Vagina (tissue), 2 donors: Measurements from ENCODE around the gene TNNC1. TPM values are rescaled to one million over a fixed set of nuclear protein-coding genes. Genes with fewer than 3 reads are reported as not detected.

Source experiments
- DNase-seq, 2 donors: peaks; one replicate each; pipeline ENCODE4 v3.0.0-alpha.2; 2017; ENCODE audit errors: extremely low spot score in 2 of 2
- H3K27ac ChIP-seq: fragments of 200-600 bp; sonication (generic); one replicate; pipeline ENCODE4 v1.5.1; 2019
- H3K27me3 ChIP-seq: fragments of 200-600 bp; sonication (generic); one replicate; pipeline ENCODE4 v1.5.1; 2019
- H3K36me3 ChIP-seq, 2 donors: fragments of 200-600 bp; sonication (generic); one replicate each; pipeline ENCODE4 v1.5.1; 2017 to 2019
- H3K4me1 ChIP-seq: fragments of 200-600 bp; sonication (generic); one replicate; pipeline ENCODE4 v1.5.1; 2019
- H3K4me3 ChIP-seq, 2 donors: fragments of 200-600 bp; sonication (generic); 1 replicate in 1 of 2; 2 replicates in 1 of 2; pipeline ENCODE4 v1.5.1; 2016 to 2019
- H3K9me3 ChIP-seq: fragments of 200-600 bp; sonication (generic); one replicate; pipeline ENCODE4 v1.5.1; 2019
- POLR2A ChIP-seq, 2 donors: fragments of 450-650 bp; IDR thresholded peaks; one replicate each; pipeline ENCODE4 v1.6.1; 2017; ENCODE audit warnings: antibody characterized with exemption in 2 of 2, mild to moderate bottlenecking in 2 of 2, moderate library complexity in 2 of 2
- POLR2AphosphoS5 ChIP-seq, 2 donors: sonication (generic); formaldehyde crosslinking; IDR thresholded peaks; one replicate each; pipeline ENCODE4 v1.9.0; 2017; ENCODE audit warnings: antibody characterized with exemption in 2 of 2, mild to moderate bottlenecking in 2 of 2, low read depth in 1 of 2; ENCODE audit not compliant: insufficient read depth in 1 of 2
- intact Hi-C: fragments of 100-400 bp; cut with DNase I; formaldehyde crosslinking; loops from one replicate; pipeline ENCODE4 v1.15.1; 2023
- total RNA-seq: library from RNA; depleted of rRNA; stranded (reverse); fragments of >200 nt; gene quantifications from one replicate; pipeline ENCODE4 v1.2.3, GENCODE V29; 2016
- TF ChIP-seq, protein P1 (sequence below), 3 experiments: fragments of 450-650 bp in 2 of 3; fragments of 200-600 bp in 1 of 3; sonication (generic) in 1 of 3; IDR thresholded peaks; one replicate each; pipeline ENCODE4 v1.5.1; 2017 to 2019; ENCODE audit warnings: antibody characterized with exemption in 3 of 3, mild to moderate bottlenecking in 2 of 3, moderate library complexity in 2 of 3

Gene TNNC1
- total RNA-seq, 1 donor from 2014 or later, result 1.7 TPM

DNA sequence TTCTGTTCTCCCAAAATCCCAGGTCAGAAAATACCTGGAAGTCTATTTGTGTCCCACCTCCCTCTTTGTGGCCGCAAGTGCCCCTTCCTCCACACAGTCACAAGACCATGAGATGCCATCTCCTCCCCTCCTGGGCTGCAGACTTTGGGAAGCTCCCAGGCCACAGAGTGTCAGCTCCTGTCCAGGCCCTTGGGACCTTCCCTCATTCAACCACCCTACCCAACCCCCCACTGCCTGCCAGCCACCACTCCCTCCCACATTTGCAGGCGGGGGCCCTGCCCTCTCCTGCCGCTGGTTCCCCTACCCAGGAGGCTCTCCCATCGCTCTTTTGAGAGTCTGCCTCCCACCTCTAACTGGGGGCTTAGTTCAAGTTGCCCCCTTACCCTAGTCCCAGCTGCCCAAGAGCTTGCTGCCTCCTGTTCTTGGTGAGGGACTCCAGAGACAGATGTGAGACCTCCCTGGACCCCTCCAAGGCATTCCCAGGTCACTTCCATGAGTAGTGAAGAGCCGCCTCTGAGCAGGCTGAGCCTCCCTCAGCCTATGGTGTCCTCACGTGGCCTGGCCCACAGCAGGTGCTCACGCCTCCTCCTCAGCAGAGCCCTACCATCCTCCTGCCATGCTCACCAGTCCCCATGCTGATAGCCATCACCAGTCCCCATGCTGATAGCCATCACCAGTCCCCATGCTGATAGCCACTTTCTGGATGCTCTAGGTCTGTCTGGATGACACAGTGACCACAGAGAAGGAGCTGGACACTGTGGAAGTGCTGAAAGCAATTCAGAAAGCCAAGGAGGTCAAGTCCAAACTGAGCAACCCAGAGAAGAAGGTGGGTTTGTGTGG lies 25.4 kb upstream of the TNNC1 start:
- peaks cover 19% of the 10 kb centered on the region for H3K4me1 ChIP-seq
- H3K36me3 ChIP-seq, result peaks cover 0 to 86% of the 10 kb centered on the region in 2 donors
- H3K27me3 ChIP-seq, result no peaks in the 10 kb centered on the region
- no peak for DNase-seq
- no peak overlapping the region for H3K4me3 ChIP-seq
- no peak overlapping the region for H3K27ac ChIP-seq
- H3K9me3 ChIP-seq, result no peaks in the 10 kb centered on the region
- TF ChIP-seq POLR2A (IDR thresholded peaks at IDR 0.05) (no peak), POLR2AphosphoS5 (IDR thresholded peaks at IDR 0.05; ENCODE audit: insufficient read depth in 1 of 2, low read depth in 1 of 2) (no peak)
- TF ChIP-seq, protein P1, sequence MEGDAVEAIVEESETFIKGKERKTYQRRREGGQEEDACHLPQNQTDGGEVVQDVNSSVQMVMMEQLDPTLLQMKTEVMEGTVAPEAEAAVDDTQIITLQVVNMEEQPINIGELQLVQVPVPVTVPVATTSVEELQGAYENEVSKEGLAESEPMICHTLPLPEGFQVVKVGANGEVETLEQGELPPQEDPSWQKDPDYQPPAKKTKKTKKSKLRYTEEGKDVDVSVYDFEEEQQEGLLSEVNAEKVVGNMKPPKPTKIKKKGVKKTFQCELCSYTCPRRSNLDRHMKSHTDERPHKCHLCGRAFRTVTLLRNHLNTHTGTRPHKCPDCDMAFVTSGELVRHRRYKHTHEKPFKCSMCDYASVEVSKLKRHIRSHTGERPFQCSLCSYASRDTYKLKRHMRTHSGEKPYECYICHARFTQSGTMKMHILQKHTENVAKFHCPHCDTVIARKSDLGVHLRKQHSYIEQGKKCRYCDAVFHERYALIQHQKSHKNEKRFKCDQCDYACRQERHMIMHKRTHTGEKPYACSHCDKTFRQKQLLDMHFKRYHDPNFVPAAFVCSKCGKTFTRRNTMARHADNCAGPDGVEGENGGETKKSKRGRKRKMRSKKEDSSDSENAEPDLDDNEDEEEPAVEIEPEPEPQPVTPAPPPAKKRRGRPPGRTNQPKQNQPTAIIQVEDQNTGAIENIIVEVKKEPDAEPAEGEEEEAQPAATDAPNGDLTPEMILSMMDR (IDR thresholded peaks at IDR 0.05), result no peak
- intact Hi-C loops, result loop anchor here (10.0 kb wide), 1 partner anchor 56 kb away; the partner anchor contains the start of genes NT5DC2 and UQCC5

DNA sequence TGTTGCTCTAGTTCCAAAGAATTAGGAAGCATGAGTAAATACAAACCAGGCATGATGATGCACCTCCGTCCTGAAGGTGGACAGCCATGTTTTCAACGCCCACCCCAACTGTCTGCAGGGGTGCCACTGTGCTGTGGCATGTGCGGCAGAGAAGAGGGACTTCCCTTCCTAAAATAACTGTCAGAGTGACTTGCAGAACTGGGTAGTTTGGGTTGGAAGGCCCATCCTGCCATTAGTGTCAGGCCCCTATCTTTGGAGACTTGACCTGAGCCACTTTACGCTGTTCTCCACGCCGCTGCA lies 23.9 kb upstream of the TNNC1 start:
- no peak overlapping the region for H3K27ac ChIP-seq
- DNase-seq, result no peak
- TF ChIP-seq, protein P1 (IDR thresholded peaks at IDR 0.05), result no peak
- TF ChIP-seq POLR2AphosphoS5 (IDR thresholded peaks at IDR 0.05; ENCODE audit: insufficient read depth in 1 of 2, low read depth in 1 of 2), result no peak
- no peak for TF ChIP-seq POLR2A (IDR thresholded peaks at IDR 0.05)
- H3K4me3 ChIP-seq, result no peak overlapping the region
- H3K4me1 ChIP-seq, result peaks cover 4% of the 10 kb centered on the region
- no peaks in the 10 kb centered on the region for H3K27me3 ChIP-seq
- no peaks in the 10 kb centered on the region for H3K9me3 ChIP-seq
- intact Hi-C loops, result loop anchor here (10.0 kb wide), 1 partner anchor 57 kb away; the partner anchor contains the start of genes NT5DC2 and UQCC5
- H3K36me3 ChIP-seq, result peaks cover 0 to 96% of the 10 kb centered on the region in 2 donors

DNA sequence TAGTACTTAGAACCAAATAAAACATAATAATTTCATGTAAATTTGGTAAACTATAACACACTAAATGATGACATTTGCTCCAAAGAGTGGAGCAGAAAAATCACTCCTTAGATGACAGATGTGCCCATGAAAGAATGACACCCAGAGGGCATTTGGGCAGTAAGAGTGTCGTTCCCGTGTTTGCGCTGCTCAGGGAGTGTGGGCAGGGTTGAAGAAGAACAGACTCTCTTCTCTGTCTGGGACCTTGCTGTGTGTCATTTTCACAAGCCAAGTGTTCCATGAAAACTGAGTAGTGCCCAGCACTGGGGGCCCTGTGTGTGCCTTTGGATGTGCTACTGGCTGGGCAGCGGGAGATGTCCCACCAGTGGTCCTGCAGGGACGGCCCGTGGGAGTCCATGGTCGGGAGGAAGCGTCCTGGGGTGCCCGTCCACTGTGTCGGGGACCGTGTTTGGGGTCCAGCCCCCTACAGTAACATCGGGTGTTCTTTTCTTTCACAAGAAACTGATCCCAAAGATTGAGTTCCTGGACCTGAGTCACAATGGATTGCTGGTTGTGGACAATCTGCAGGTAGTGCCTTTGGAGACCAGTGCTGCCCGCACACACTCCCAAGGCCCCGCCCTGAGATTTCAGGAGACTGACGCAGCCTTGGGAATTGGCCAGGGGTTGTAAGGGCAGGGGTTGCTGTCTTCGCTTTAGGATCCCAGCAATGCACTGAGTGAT lies 23.4 kb upstream of the TNNC1 start:
- Histone ChIP-seq H3K4me1 (no peaks in the 10 kb centered on the region), H3K27me3 (no peaks in the 10 kb centered on the region), H3K4me3 (no peak overlapping the region), H3K36me3 (peaks cover 0 to 96% of the 10 kb centered on the region in 2 donors), H3K9me3 (no peaks in the 10 kb centered on the region), H3K27ac (no peak overlapping the region)
- DNase-seq, result no peak
- intact Hi-C loops, result loop anchor here (10.0 kb wide), 1 partner anchor 58 kb away; the partner anchor contains the start of genes NT5DC2 and UQCC5
- TF ChIP-seq POLR2AphosphoS5 (IDR thresholded peaks at IDR 0.05; ENCODE audit: insufficient read depth in 1 of 2, low read depth in 1 of 2) (no peak), POLR2A (IDR thresholded peaks at IDR 0.05) (no peak)
- TF ChIP-seq, protein P1 (IDR thresholded peaks at IDR 0.05), result no peak

DNA sequence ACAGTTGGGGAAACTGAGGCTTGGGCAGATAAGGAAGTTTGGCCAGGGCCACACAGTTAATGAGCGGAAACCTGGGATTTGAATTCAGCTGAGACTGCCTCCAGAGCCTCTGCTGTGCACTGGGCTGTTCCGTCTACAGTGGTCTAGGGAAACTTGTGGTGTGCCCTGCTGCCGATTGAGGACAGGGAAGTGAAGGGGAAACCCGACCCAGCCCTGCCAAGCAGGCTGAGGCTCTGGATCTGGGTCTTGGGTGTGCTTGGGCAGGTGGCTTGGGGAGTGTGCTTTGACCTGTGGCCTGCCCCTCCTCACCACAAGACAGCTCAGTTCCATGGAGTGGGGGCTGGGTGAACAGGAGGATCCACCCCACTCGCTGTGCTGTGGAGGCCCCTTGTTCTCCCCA lies 19.2 kb upstream of the TNNC1 start:
- no peaks in the 10 kb centered on the region for H3K9me3 ChIP-seq
- H3K27ac ChIP-seq, result no peak overlapping the region
- no peak for TF ChIP-seq POLR2A (IDR thresholded peaks at IDR 0.05)
- TF ChIP-seq POLR2AphosphoS5 (IDR thresholded peaks at IDR 0.05; ENCODE audit: insufficient read depth in 1 of 2, low read depth in 1 of 2), result no peak
- TF ChIP-seq, protein P1 (IDR thresholded peaks at IDR 0.05), result no peak
- intact Hi-C loops, result loop anchor here (10.0 kb wide), 1 partner anchor 62 kb away; the partner anchor contains the start of genes NT5DC2 and UQCC5
- no peak for DNase-seq
- H3K36me3 ChIP-seq, result peaks cover 0 to 65% of the 10 kb centered on the region in 2 donors
- H3K4me3 ChIP-seq, result no peak overlapping the region
- H3K4me1 ChIP-seq, result peaks cover 10% of the 10 kb centered on the region
- no peaks in the 10 kb centered on the region for H3K27me3 ChIP-seq
